GM06990 (cell line): Measurements from ENCODE around the gene LYPLAL1.

ENCODE experiments used
- DNase-seq: peaks from one replicate; pipeline ENCODE4 v3.0.0-alpha.2; 2011; ENCODE audit not compliant: insufficient read length; ENCODE audit errors: extremely low read depth
- H3K27me3 ChIP-seq: replicated peaks from 2 replicates; pipeline ENCODE4 v1.6.0; 2011; ENCODE audit warnings: low read length; ENCODE audit not compliant: control insufficient read depth, insufficient read depth
- H3K36me3 ChIP-seq: 2 replicates; pipeline ENCODE4 v1.5.1; 2011; ENCODE audit warnings: low read length; ENCODE audit not compliant: control insufficient read depth, insufficient read depth
- H3K4me3 ChIP-seq: replicated peaks from 2 replicates; pipeline ENCODE4 v1.5.1; 2011; ENCODE audit warnings: low read depth, mild to moderate bottlenecking, control low read depth, low read length
- CTCF ChIP-seq: IDR thresholded peaks from 2 replicates; pipeline ENCODE4 v1.5.1; 2011; ENCODE audit warnings: low read length, control low read depth, mild to moderate bottlenecking, inconsistent platforms; ENCODE audit not compliant: insufficient read depth, poor library complexity, severe bottlenecking

Gene LYPLAL1

GRCh38 chr1:219227360-219228057 lies 53.8 kb downstream of the LYPLAL1 start:
- H3K27me3 ChIP-seq, result no peaks in the 10 kb centered on the region
- H3K36me3 ChIP-seq, result no peaks in the 10 kb centered on the region
- DNase-seq, result no peak
- no peak overlapping the region for H3K4me3 ChIP-seq
- TF ChIP-seq CTCF, result no peak

GRCh38 chr1:219228058-219228419 lies 54.4 kb downstream of the LYPLAL1 start:
- no peak overlapping the region for H3K4me3 ChIP-seq
- DNase-seq, result no peak
- H3K27me3 ChIP-seq, result no peaks in the 10 kb centered on the region
- H3K36me3 ChIP-seq, result no peaks in the 10 kb centered on the region
- no peak for TF ChIP-seq CTCF

- DNase-seq, result no peak
- Histone ChIP-seq H3K4me3 (no peak overlapping the region), H3K36me3 (no peaks in the 10 kb centered on the region), H3K27me3 (no peaks in the 10 kb centered on the region)
- no peak for TF ChIP-seq CTCF
Observed at GRCh38 chr1:219232890-219233289, 59.2 kb downstream of the LYPLAL1 start.

GRCh38 chr1:219235903-219236481 lies 62.3 kb downstream of the LYPLAL1 start:
- TF ChIP-seq CTCF, result no peak
- H3K4me3 ChIP-seq, result no peak overlapping the region
- H3K27me3 ChIP-seq, result no peaks in the 10 kb centered on the region
- H3K36me3 ChIP-seq, result no peaks in the 10 kb centered on the region
- no peak for DNase-seq

- no peaks in the 10 kb centered on the region for H3K27me3 ChIP-seq
- no peaks in the 10 kb centered on the region for H3K36me3 ChIP-seq
- TF ChIP-seq CTCF, result no peak
- DNase-seq, result no peak
- no peak overlapping the region for H3K4me3 ChIP-seq
Observed at GRCh38 chr1:219236933-219237610, 63.4 kb downstream of the LYPLAL1 start.

- TF ChIP-seq CTCF, result no peak
- Histone ChIP-seq H3K36me3 (no peaks in the 10 kb centered on the region), H3K27me3 (no peaks in the 10 kb centered on the region), H3K4me3 (no peak overlapping the region)
- DNase-seq, result no peak
Observed at GRCh38 chr1:219239518-219239917, 65.8 kb downstream of the LYPLAL1 start.
